ENCODE data around the gene DNAJC28. TPM values are rescaled to one million over a fixed set of nuclear protein-coding genes. Genes with fewer than 3 reads are reported as not detected.

Gene DNAJC28
- total and polyA plus RNA-seq, 4 donors = 0.83 to 3.2 (median 2.7) TPM

DNA sequence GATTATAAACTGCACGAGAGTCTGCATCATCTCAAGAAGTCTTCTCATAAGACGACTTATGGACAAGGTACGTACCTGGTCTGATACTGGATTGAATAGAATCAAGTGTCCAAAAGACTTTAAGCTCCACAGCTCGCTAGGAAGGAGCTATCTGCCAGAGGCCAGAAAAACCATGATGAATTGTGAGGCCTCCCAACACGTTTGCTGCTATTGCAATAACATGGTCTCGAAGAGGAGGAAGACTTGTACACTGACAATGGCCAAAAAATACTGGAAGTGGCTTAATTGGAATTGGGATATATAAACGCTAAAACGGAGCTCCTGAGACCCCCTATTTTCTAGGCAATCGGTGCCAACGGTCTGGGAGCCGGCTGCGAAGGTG lies 534 bp downstream of the DNAJC28 start:
- peak overlapping the region; percentile 42 to 59 for H3K9ac ChIP-seq (ENCODE audit: low read depth in 1 of 2, low read length in 2 of 2)
- DNase-seq (ENCODE audit: low spot score) = no peak
- TF ChIP-seq YY1 (IDR thresholded peaks at IDR 0.05) = no peak
- TF ChIP-seq, protein P1, sequence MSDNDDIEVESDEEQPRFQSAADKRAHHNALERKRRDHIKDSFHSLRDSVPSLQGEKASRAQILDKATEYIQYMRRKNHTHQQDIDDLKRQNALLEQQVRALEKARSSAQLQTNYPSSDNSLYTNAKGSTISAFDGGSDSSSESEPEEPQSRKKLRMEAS (IDR thresholded peaks at IDR 0.05) = no peak
- TF ChIP-seq REST (IDR thresholded peaks at IDR 0.05) = no peak
- TF ChIP-seq EGR1 (IDR thresholded peaks at IDR 0.05; ENCODE audit: low read depth in 2 of 2) = no peak
- TF ChIP-seq FOXA1 (IDR thresholded peaks at IDR 0.05) = no peak
- TF ChIP-seq TAF1 (conservative IDR thresholded peaks at IDR 0.05) = no peak
- TF ChIP-seq, protein P2, sequence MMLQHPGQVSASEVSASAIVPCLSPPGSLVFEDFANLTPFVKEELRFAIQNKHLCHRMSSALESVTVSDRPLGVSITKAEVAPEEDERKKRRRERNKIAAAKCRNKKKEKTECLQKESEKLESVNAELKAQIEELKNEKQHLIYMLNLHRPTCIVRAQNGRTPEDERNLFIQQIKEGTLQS (IDR thresholded peaks at IDR 0.05) = no peak
- TF ChIP-seq JUND (IDR thresholded peaks at IDR 0.05) = no peak

GRCh38 chr21:33488936-33489335 lies 2.6 kb downstream of the DNAJC28 start:
- 95% methylated on average over 4 of the region's 4 CpGs for WGBS
- DNase-seq (ENCODE audit: low spot score) = no peak
- H3K4me3 ChIP-seq (ENCODE audit: low read depth in 1 of 3, low read length in 3 of 3) = no peak overlapping the region
- H3K36me3 ChIP-seq (ENCODE audit: control insufficient read depth in 4 of 4, insufficient read depth in 3 of 4, low read depth in 1 of 4, low read length in 3 of 4) = no peaks in the 10 kb centered on the region
- TF ChIP-seq CTCF (IDR thresholded peaks at IDR 0.05; ENCODE audit: low read depth, low read length, missing input control) = no peak
- no peak for TF ChIP-seq SP1 (IDR thresholded peaks at IDR 0.05)
- TF ChIP-seq, protein P1 (IDR thresholded peaks at IDR 0.05) = no peak
- TF ChIP-seq RXRA (IDR thresholded peaks at IDR 0.05) = no peak
- TF ChIP-seq, protein P2 (IDR thresholded peaks at IDR 0.05) = no peak
- TF ChIP-seq JUND (IDR thresholded peaks at IDR 0.05) = no peak
- no peak for TF ChIP-seq YY1 (IDR thresholded peaks at IDR 0.05)
- H3K9me3 ChIP-seq (ENCODE audit: control insufficient read depth in 4 of 4, low read length in 3 of 4) = no peaks in the 10 kb centered on the region
- no peaks in the 10 kb centered on the region for H3K27me3 ChIP-seq (ENCODE audit: control insufficient read depth in 4 of 4, insufficient read depth in 4 of 4, low read length in 3 of 4)
- peaks cover 0 to 11% (median 7%) of the 10 kb centered on the region in 4 donors for H3K4me1 ChIP-seq (ENCODE audit: control insufficient read depth in 4 of 4, insufficient read depth in 4 of 4, low read length in 3 of 4)
- H3K9ac ChIP-seq (ENCODE audit: low read depth in 1 of 2, low read length in 2 of 2) = no peak overlapping the region
- no peak overlapping the region for H3K27ac ChIP-seq (ENCODE audit: low read depth in 1 of 2, low read length in 2 of 2)

More for the DNA sequence above, 534 bp downstream of the DNAJC28 start:
- Histone ChIP-seq H3K4me1 (ENCODE audit: control insufficient read depth in 4 of 4, insufficient read depth in 4 of 4, low read length in 3 of 4) (peaks cover 0 to 11% (median 7%) of the 10 kb centered on the region in 4 donors), H3K27ac (ENCODE audit: low read depth in 1 of 2, low read length in 2 of 2) (peak overlapping the region in 1 of 2 donors; percentile 47), H3K9me3 (ENCODE audit: control insufficient read depth in 4 of 4, low read length in 3 of 4) (no peaks in the 10 kb centered on the region), H3K36me3 (ENCODE audit: control insufficient read depth in 4 of 4, insufficient read depth in 3 of 4, low read depth in 1 of 4, low read length in 3 of 4) (no peaks in the 10 kb centered on the region), H3K4me3 (ENCODE audit: low read depth in 1 of 3, low read length in 3 of 3) (peak overlapping the region; percentile 67 to 98 (median 78)), H3K27me3 (ENCODE audit: control insufficient read depth in 4 of 4, insufficient read depth in 4 of 4, low read length in 3 of 4) (no peaks in the 10 kb centered on the region)
- 16% methylated on average over 12 of the region's 12 CpGs for WGBS
